Liver (tissue), 3 donors: ENCODE data around the gene DSC2.

Experiments
- ATF3 ChIP-seq: IDR thresholded peaks from 2 replicates; pipeline ENCODE4 v1.6.1; 2016; ENCODE audit warnings: antibody characterized with exemption
- CTCF ChIP-seq: fragments of 150-350 bp; IDR thresholded peaks from 2 replicates; pipeline ENCODE4 v1.5.1; 2017; ENCODE audit warnings: improper control_type of control experiment, low read depth, low read length; ENCODE audit not compliant: missing input control
- EGR1 ChIP-seq, 2 donors: IDR thresholded peaks; 2 replicates each; pipeline ENCODE4 v1.6.1; 2016 to 2018; ENCODE audit warnings: antibody characterized with exemption in 2 of 2, low read depth in 2 of 2
- JUND ChIP-seq, 2 donors: IDR thresholded peaks; 2 replicates each; pipeline ENCODE4 v1.6.1; 2016; ENCODE audit warnings: antibody characterized with exemption in 2 of 2
- RXRA ChIP-seq, 2 donors: IDR thresholded peaks; 2 replicates each; pipeline ENCODE4 v1.6.1; 2017 to 2018; ENCODE audit warnings: antibody characterized with exemption in 2 of 2, mild to moderate bottlenecking in 1 of 2
- YY1 ChIP-seq: IDR thresholded peaks from 2 replicates; pipeline ENCODE4 v1.6.1; 2016; ENCODE audit warnings: antibody characterized with exemption, mild to moderate bottlenecking
- ZBTB33 ChIP-seq: IDR thresholded peaks from 2 replicates; pipeline ENCODE4 v1.6.1; 2016; ENCODE audit warnings: antibody characterized with exemption
- donor health status: healthy.
- donor health status: healthy.

- TF ChIP-seq CTCF (no peak), ZBTB33 (no peak), JUND (IDR thresholded peaks at IDR 0.05) (no peak), ATF3 (no peak), EGR1 (IDR thresholded peaks at IDR 0.05; ENCODE audit: low read depth in 2 of 2) (no peak), YY1 (no peak), RXRA (IDR thresholded peaks at IDR 0.05) (no peak)
Observed at GRCh38 chr18:31041271-31042083, 60.7 kb downstream of the DSC2 start.
